PC-9 (cell line): Measurements from ENCODE around the gene ZNF599.

Experiments used
- EZH2 ChIP-seq: fragments of 200-600 bp; sonication (generic); IDR thresholded peaks from 2 replicates; pipeline ENCODE4 v1.8.0; 2017; ENCODE audit warnings: antibody characterized with exemption, low read depth
- TF ChIP-seq, protein P1 (sequence below): fragments of 200-600 bp; sonication (generic); conservative IDR thresholded peaks from 2 replicates; pipeline ENCODE4 v1.6.1; 2017; ENCODE audit warnings: mixed run types, antibody characterized with exemption, mild to moderate bottlenecking, moderate library complexity

DNA sequence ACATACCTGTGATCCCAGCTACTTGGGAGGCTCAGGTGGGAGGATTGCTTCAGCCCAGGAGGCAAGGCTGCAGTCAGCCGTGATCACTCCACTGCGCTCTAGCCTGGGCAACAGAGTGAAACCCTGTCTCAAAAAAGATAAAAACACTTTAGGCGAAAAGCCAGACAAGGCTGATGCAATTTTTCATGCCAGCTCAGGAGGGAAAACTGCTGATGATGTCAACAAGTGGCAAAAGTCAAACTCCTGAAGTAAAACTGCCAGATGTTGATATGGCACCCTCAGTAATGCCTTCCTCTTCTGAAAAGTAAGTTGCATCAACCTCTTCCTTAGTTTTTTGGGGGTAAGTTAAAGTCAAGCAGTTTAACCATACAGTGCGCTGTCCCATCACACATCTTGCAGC lies 15.6 kb downstream of the ZNF599 start:
- TF ChIP-seq EZH2: no peak
- TF ChIP-seq, protein P1, sequence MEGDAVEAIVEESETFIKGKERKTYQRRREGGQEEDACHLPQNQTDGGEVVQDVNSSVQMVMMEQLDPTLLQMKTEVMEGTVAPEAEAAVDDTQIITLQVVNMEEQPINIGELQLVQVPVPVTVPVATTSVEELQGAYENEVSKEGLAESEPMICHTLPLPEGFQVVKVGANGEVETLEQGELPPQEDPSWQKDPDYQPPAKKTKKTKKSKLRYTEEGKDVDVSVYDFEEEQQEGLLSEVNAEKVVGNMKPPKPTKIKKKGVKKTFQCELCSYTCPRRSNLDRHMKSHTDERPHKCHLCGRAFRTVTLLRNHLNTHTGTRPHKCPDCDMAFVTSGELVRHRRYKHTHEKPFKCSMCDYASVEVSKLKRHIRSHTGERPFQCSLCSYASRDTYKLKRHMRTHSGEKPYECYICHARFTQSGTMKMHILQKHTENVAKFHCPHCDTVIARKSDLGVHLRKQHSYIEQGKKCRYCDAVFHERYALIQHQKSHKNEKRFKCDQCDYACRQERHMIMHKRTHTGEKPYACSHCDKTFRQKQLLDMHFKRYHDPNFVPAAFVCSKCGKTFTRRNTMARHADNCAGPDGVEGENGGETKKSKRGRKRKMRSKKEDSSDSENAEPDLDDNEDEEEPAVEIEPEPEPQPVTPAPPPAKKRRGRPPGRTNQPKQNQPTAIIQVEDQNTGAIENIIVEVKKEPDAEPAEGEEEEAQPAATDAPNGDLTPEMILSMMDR: no peak
